ENCODE measurements around the gene SPIRE2. TPM values are rescaled to one million over a fixed set of nuclear protein-coding genes. Genes with fewer than 3 reads are reported as not detected.

Gene SPIRE2
- total RNA-seq, 1 donor from 2014 or later = 24.2 TPM

- Mint-ChIP-seq H3K4me1 (ENCODE audit: low read depth) (peaks cover 5% of the 10 kb centered on the region), H3K36me3 (ENCODE audit: insufficient read depth) (no peaks in the 10 kb centered on the region), H3K9me3 (ENCODE audit: low read depth) (no peaks in the 10 kb centered on the region), H3K27me3 (no peaks in the 10 kb centered on the region), H3K27ac (no peak overlapping the region), H3K4me3 (ENCODE audit: low read depth) (no peak overlapping the region)
- TF ChIP-seq CTCF (IDR thresholded peaks at IDR 0.05; ENCODE audit: unreplicated experiment) = no peak
- DNase-seq (ENCODE audit: low spot score, unreplicated experiment) = no peak
Measured at GRCh38 chr16:89841275-89841674, 13.0 kb downstream of the SPIRE2 start.

- TF ChIP-seq CTCF (IDR thresholded peaks at IDR 0.05; ENCODE audit: unreplicated experiment) = no peak
- no peaks in the 10 kb centered on the region for H3K9me3 Mint-ChIP-seq (ENCODE audit: low read depth)
- H3K27ac Mint-ChIP-seq = no peak overlapping the region
Measured at GRCh38 chr16:89842471-89843408, 14.5 kb downstream of the SPIRE2 start.

GRCh38 chr16:89843409-89844350 lies 15.4 kb downstream of the SPIRE2 start:
- Mint-ChIP-seq H3K4me3 (ENCODE audit: low read depth) (no peak overlapping the region), H3K36me3 (ENCODE audit: insufficient read depth) (no peaks in the 10 kb centered on the region), H3K27me3 (no peaks in the 10 kb centered on the region), H3K4me1 (ENCODE audit: low read depth) (peaks cover 16% of the 10 kb centered on the region), H3K27ac (no peak overlapping the region), H3K9me3 (ENCODE audit: low read depth) (no peaks in the 10 kb centered on the region)
- no peak for DNase-seq (ENCODE audit: low spot score, unreplicated experiment)
- TF ChIP-seq CTCF (IDR thresholded peaks at IDR 0.05; ENCODE audit: unreplicated experiment) = no peak

More at GRCh38 chr16:89842471-89843408, 14.5 kb downstream of the SPIRE2 start:
- no peaks in the 10 kb centered on the region for H3K36me3 Mint-ChIP-seq (ENCODE audit: insufficient read depth)
- no peak for DNase-seq (ENCODE audit: low spot score, unreplicated experiment)
- no peaks in the 10 kb centered on the region for H3K27me3 Mint-ChIP-seq
- H3K4me1 Mint-ChIP-seq (ENCODE audit: low read depth) = peaks cover 15% of the 10 kb centered on the region
- H3K4me3 Mint-ChIP-seq (ENCODE audit: low read depth) = no peak overlapping the region

- no peak for DNase-seq (ENCODE audit: low spot score, unreplicated experiment)
- H3K36me3 Mint-ChIP-seq (ENCODE audit: insufficient read depth) = no peaks in the 10 kb centered on the region
- no peaks in the 10 kb centered on the region for H3K9me3 Mint-ChIP-seq (ENCODE audit: low read depth)
Measured at GRCh38 chr16:89844739-89845339, 16.6 kb downstream of the SPIRE2 start.

More at GRCh38 chr16:89844739-89845339, 16.6 kb downstream of the SPIRE2 start:
- Mint-ChIP-seq H3K4me3 (ENCODE audit: low read depth) (no peak overlapping the region), H3K4me1 (ENCODE audit: low read depth) (peaks cover 15% of the 10 kb centered on the region), H3K27me3 (no peaks in the 10 kb centered on the region), H3K27ac (no peak overlapping the region)
- TF ChIP-seq CTCF (IDR thresholded peaks at IDR 0.05; ENCODE audit: unreplicated experiment) = no peak
